ENCODE results near the gene LRRFIP2. TPM values are rescaled to one million over a fixed set of nuclear protein-coding genes. Genes with fewer than 3 reads are reported as not detected.
"Not testable (repeated sequence)": the region's sequence is repeated elsewhere in the genome, so short reads cannot be mapped to it uniquely, and the experiment has no call there.

Gene LRRFIP2
- total and polyA plus RNA-seq, 12 donors = 34.2 to 161 (median 46.2) TPM

DNA sequence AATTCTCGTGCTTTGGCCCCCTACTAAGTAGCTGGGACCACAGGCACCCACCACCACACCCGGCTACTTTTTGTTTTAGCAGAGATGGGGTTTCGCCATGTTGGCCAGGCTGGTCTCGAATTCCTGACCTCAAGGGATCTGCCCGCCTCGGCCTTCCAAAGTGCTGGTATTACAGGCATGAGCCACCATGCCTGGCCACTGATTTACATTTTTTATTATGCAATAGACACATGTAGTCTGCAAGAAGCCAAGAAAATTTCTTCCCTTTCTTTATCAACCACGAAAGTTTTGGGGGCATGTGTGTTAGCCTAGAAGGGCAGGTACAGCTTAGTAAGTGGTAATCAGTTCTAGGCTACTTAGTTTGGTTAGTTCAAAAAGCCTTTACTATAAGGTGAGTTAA, 51.1 kb downstream of the LRRFIP2 start:
- intact Hi-C loops (cut with DNase I) = no loop called here
- Histone ChIP-seq H3K27me3 (no peaks in the 10 kb centered on the region), H3K27ac (no peak overlapping the region), H3K36me3 (replicated peaks in 1 of 2) (no peaks in the 10 kb centered on the region), H3K4me1 (replicated peaks in 1 of 2) (peaks cover 7 to 18% of the 10 kb centered on the region in 2 donors), H3K4me3 (no peak overlapping the region), H3K9me3 (replicated peaks in 1 of 3) (no peaks in the 10 kb centered on the region)
- WGBS, 4 donors = 93 to 100% (median 95%) methylated on average over 5 to 7 of the region's 7 CpGs
- TF ChIP-seq CTCF (IDR thresholded peaks at IDR 0.05) = no peak
- no peak for TF ChIP-seq POLR2A (IDR thresholded peaks at IDR 0.05)
- DNase-seq = no peak

DNA sequence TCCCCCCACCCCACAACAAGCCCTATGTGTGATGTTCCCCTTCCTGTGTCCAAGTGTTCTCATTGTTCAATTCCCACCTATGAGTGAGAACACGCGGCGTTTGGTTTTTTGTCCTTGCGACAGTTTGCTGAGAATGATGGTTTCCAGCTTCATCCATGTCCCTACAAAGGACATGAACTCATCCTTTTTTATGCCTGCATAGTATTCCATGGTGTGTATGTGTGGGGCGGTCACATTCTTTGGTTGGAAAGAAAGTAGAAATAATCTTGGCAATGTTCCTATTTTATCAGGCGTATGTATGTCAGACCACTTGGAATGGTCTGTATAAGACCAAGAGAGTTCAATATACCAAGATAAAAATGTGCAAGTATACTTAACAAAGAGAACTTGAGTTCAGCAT, 52.3 kb downstream of the LRRFIP2 start:
- H3K27ac ChIP-seq; H3K36me3 ChIP-seq (replicated peaks in 1 of 2); intact Hi-C loops (cut with DNase I); DNase-seq; H3K9me3 ChIP-seq (replicated peaks in 1 of 3); H3K4me3 ChIP-seq; H3K27me3 ChIP-seq: not testable (repeated sequence)
- H3K4me1 ChIP-seq (replicated peaks in 1 of 2) = peaks cover 12 to 13% of the 10 kb centered on the region in 2 donors
- WGBS, 4 donors = 95 to 98% (median 96%) methylated on average over 6 of the region's 6 CpGs

DNA sequence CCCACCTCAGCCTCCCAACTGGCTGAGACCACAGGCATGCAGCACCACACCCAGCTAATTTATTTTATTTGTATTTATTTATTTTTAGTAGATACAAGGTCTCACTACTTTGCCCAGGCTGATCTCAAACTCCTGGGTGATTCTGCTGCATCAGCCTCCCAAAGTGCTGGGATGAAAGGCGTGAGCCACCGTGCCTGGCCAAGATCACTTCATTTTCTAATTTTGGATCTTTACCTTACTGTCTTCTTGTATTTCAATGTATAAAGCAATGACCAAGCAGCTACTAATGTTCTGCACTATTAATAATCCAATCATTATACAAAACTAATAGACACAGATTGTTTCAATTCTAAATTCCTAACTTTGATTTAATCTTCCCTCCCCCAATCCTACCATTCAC, 56.2 kb downstream of the LRRFIP2 start:
- peaks cover 13 to 18% of the 10 kb centered on the region in 2 donors for H3K4me1 ChIP-seq (replicated peaks in 1 of 2)
- intact Hi-C loops (cut with DNase I) = no loop called here
- 89 to 93% (median 92%) methylated on average over 2 of the region's 2 CpGs for WGBS, 4 donors
- no peak overlapping the region for H3K27ac ChIP-seq
- no peaks in the 10 kb centered on the region for H3K27me3 ChIP-seq
- no peaks in the 10 kb centered on the region for H3K36me3 ChIP-seq (replicated peaks in 1 of 2)
- no peak for TF ChIP-seq POLR2A (IDR thresholded peaks at IDR 0.05)
- TF ChIP-seq CTCF (IDR thresholded peaks at IDR 0.05) = no peak
- H3K4me3 ChIP-seq = no peak overlapping the region
- H3K9me3 ChIP-seq (replicated peaks in 1 of 3) = no peaks in the 10 kb centered on the region
- DNase-seq = no peak

GRCh38 chr3:37117548-37117947, 56.8 kb downstream of the LRRFIP2 start:
- Histone ChIP-seq H3K4me1 (replicated peaks in 1 of 2) (peaks cover 13 to 18% of the 10 kb centered on the region in 2 donors), H3K36me3 (replicated peaks in 1 of 2) (no peaks in the 10 kb centered on the region), H3K27me3 (no peaks in the 10 kb centered on the region), H3K27ac (no peak overlapping the region), H3K9me3 (replicated peaks in 1 of 3) (no peaks in the 10 kb centered on the region), H3K4me3 (no peak overlapping the region)
- TF ChIP-seq CTCF (IDR thresholded peaks at IDR 0.05) (no peak), POLR2A (IDR thresholded peaks at IDR 0.05) (no peak)
- no peak for DNase-seq
- intact Hi-C loops (cut with DNase I) = no loop called here

- H3K27ac ChIP-seq = no peak overlapping the region
- WGBS, 4 donors = 93 to 100% (median 94%) methylated on average over 1 of the region's 1 CpG
- H3K4me3 ChIP-seq = no peak overlapping the region
- H3K27me3 ChIP-seq = no peaks in the 10 kb centered on the region
- no peaks in the 10 kb centered on the region for H3K36me3 ChIP-seq (replicated peaks in 1 of 2)
- DNase-seq = no peak
- H3K4me1 ChIP-seq (replicated peaks in 1 of 2) = peaks cover 13 to 18% of the 10 kb centered on the region in 2 donors
- TF ChIP-seq POLR2A (IDR thresholded peaks at IDR 0.05) (no peak), CTCF (IDR thresholded peaks at IDR 0.05) (no peak)
- intact Hi-C loops (cut with DNase I) = no loop called here
- no peaks in the 10 kb centered on the region for H3K9me3 ChIP-seq (replicated peaks in 1 of 3)
Measured at GRCh38 chr3:37116998-37117397, 57.4 kb downstream of the LRRFIP2 start.
